Suprapubic skin (tissue), 3 donors: ENCODE measurements around the gene DCN.

Experiments used
- POLR2AphosphoS5 ChIP-seq, 3 donors: sonication (generic); formaldehyde crosslinking; IDR thresholded peaks; one replicate each; pipeline ENCODE4 v1.6.1; 2017; ENCODE audit warnings: antibody characterized with exemption in 3 of 3
- TF ChIP-seq, protein P1 (sequence below), 2 donors: fragments of 200-600 bp in 1 of 2; fragments of 450-650 bp in 1 of 2; sonication (generic) in 1 of 2; IDR thresholded peaks; one replicate each; pipeline ENCODE4 v1.5.1; 2016 to 2019; ENCODE audit warnings: antibody characterized with exemption in 2 of 2, mild to moderate bottlenecking in 1 of 2, moderate library complexity in 1 of 2

DNA sequence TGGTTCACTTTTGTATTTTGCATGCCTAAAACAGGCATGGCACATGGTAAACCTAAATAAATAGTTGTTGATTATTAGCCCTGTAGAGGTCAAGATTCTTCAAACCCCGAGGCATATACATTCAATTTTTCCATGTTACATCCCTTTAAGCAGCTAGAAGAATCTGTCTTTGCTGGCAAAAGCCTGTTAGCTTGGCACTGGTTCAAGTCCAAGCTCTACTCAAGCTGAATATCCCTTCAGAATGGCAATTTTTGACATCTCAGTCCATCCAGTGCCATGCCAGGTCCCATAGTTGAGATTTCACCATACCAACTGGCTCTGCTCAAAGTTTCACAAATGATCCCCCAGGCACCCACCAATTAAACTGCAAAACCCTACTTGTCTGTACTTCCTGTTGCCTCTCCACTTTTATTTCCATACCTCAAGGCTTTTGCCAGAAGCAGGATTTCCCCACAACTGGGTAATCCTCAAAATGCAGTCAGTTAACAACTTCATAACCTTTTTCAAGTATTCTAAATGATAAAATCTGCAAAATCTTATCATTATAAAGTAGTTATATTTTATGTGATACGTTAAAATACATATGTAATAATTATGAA is 9.0 kb upstream of the DCN start:
- TF ChIP-seq, protein P1, sequence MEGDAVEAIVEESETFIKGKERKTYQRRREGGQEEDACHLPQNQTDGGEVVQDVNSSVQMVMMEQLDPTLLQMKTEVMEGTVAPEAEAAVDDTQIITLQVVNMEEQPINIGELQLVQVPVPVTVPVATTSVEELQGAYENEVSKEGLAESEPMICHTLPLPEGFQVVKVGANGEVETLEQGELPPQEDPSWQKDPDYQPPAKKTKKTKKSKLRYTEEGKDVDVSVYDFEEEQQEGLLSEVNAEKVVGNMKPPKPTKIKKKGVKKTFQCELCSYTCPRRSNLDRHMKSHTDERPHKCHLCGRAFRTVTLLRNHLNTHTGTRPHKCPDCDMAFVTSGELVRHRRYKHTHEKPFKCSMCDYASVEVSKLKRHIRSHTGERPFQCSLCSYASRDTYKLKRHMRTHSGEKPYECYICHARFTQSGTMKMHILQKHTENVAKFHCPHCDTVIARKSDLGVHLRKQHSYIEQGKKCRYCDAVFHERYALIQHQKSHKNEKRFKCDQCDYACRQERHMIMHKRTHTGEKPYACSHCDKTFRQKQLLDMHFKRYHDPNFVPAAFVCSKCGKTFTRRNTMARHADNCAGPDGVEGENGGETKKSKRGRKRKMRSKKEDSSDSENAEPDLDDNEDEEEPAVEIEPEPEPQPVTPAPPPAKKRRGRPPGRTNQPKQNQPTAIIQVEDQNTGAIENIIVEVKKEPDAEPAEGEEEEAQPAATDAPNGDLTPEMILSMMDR (IDR thresholded peaks at IDR 0.05): no peak
- TF ChIP-seq POLR2AphosphoS5 (IDR thresholded peaks at IDR 0.05): no peak
